ENCODE results near the gene ARHGAP8.

DNA sequence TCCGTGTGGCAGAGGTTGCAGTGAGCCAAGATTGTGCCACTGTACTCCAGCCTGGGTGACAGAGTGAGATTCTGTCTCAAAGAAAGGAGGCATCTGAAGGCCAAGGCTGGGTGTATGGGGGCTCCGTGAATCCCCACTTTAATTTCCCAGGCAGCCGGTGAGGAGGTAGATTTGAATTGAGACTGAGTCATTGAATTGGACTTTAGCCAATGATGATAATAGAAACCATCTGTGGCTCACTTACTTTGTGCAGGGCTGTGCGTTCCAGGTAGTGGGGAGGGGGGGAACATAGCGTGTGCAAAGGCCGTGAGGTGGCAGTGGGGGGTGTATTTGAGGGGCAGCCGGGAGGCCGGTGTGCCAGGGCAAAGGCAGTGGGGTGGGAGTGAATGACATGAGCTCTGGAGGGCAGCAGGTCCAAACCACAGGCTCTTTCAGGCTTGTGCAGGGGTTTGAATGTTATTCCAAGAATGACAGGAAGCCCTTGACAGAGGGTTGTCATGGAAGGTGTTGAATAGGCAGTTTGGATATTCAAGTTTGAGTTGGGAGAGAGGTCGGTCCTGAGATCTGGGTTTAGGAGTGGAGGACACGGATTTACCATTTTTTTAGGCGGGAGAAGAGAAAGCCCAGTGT lies 6.1 kb downstream of the ARHGAP8 start:
- no peak for TF ChIP-seq POLR2A (IDR thresholded peaks at IDR 0.05)
- TF ChIP-seq, protein P1, sequence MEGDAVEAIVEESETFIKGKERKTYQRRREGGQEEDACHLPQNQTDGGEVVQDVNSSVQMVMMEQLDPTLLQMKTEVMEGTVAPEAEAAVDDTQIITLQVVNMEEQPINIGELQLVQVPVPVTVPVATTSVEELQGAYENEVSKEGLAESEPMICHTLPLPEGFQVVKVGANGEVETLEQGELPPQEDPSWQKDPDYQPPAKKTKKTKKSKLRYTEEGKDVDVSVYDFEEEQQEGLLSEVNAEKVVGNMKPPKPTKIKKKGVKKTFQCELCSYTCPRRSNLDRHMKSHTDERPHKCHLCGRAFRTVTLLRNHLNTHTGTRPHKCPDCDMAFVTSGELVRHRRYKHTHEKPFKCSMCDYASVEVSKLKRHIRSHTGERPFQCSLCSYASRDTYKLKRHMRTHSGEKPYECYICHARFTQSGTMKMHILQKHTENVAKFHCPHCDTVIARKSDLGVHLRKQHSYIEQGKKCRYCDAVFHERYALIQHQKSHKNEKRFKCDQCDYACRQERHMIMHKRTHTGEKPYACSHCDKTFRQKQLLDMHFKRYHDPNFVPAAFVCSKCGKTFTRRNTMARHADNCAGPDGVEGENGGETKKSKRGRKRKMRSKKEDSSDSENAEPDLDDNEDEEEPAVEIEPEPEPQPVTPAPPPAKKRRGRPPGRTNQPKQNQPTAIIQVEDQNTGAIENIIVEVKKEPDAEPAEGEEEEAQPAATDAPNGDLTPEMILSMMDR (IDR thresholded peaks at IDR 0.05): no peak
